Spleen (tissue), 7 donors: Measurements from ENCODE around the gene AK8.

Experiments
- CTCF ChIP-seq, 11 experiments: fragments of 200-600 bp in 7 of 11; fragments of 450-650 bp in 4 of 11; sonication (generic) in 4 of 11; IDR thresholded peaks in 8 of 11; conservative IDR thresholded peaks in 3 of 11; 1 replicate in 7 of 11; 2 replicates in 4 of 11; pipeline versions ENCODE4 v1.4.0 to v1.8.0; 2016 to 2021; ENCODE audit warnings: antibody characterized with exemption in 11 of 11, inconsistent platforms in 4 of 11, mild to moderate bottlenecking in 1 of 11
- POLR2AphosphoS5 ChIP-seq, 3 donors: sonication (generic); formaldehyde crosslinking; IDR thresholded peaks; one replicate each; pipeline ENCODE4 v1.5.1; 2017; ENCODE audit warnings: antibody characterized with exemption in 3 of 3
- donor health status: DM: no; HTN: no; CAD: no; lungs with moderate emphysema.
- donor health status: DM: no; HTN: no; CAD: no.
- donor health status: DM: no; HTN: no; CAD: no.

GRCh38 chr9:132698989-132699388 is 179.1 kb downstream of the AK8 start:
- no peak for TF ChIP-seq CTCF (IDR thresholded peaks at IDR 0.05 in 8 of 11, conservative IDR thresholded peaks at IDR 0.05 in 3 of 11)
- TF ChIP-seq POLR2AphosphoS5 (IDR thresholded peaks at IDR 0.05), result no peak
